GM21423 (cell line): ENCODE data around the gene PPOX.

ENCODE experiments used
- ATAC-seq: cut with Tn5 transposase; IDR thresholded peaks from one replicate; pipeline ENCODE4 v1.9.1; 2021; ENCODE audit warnings: mild to moderate bottlenecking, moderate library complexity; ENCODE audit not compliant: unreplicated experiment

Gene PPOX

DNA sequence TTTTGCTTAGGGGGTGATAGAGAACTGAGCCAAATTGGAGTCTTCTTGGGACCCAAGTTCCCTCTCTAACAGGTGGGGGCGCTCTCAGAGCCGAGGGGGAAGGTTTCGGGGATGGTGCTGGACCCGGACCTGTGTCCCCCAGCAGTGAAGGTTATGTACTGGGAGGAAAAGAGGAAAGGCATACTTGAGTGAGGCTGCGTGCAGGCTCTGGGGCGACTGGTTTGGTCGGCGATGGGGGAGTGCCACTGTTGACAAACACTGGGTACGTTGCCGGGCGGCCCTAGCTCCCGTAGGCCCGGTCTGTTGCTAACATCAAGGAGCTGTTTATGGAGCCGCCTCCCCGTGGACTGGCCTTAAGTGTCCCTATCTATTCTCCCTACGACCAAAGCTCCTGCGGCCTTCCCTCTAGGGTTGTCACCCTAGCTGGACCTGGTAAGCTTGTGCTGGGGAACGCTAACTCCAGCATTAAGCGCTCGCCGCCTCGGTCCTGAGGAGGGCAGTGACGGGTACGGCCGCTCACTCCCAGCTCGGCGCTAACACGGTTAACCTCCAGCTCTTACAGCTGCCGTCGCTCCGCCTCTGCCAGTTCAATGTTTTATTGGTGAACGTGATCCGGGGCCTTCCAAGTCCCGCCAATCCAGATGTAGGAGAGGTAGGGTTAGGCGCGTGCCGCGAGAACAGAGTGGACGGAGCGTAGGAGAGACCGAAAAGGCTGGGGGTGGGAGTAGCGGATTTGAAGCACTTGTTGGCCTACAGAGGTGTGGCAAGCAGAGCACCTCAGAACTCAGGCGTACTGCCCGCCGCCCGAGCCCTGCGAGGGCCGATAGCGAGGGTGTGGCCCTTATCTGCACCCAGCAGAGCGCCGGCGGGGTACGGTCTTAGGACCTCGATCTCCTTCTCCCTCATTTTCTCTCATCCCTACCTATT is at the start of gene PPOX:
Gene PPOX, plus strand, starts transcription at position 685 of the 927 bp plus-strand sequence. CDS start 422 bp downstream, outside the sequence.
- ATAC-seq = peak; percentile 87

DNA sequence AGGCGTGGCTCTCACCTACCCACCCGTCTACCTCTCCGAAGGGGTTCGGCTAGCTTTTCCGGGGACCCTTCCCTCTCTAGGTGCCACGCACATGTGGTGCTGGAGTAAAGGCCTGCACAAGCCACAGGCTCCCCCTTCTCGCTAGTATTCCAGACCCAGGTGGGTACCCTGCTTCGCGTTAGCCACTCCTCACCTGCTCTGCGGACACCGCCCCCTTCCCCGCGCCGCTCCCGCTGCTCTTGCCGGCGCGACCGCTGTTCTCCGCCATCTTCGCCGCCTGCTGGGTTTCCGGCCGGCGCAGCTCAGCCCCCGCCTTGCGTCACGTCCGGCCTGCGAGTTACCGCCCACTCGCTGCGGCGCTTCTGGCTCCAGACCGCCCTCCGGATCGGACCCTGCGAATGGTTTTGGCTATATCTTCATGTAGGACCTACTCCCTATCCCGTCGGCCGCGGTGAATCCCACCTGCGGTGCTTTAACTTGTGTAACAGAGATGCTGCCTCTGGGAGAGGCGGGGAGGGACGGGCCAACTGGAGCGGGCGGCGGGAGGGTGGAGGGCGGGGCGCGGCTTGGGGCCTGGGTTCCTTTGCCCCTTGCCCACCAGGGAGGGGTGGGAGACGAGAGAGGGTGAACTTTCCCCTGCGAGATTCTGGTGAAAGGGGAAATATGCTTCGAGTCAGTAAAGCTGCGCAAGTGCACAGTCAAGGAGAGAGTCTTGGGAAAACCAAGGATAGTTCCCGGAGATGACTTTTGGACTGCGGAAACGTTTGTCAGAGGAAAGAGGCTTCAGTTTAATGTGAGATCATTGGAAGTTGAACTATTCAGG is 48.3 kb upstream of the PPOX start, which contains the start of the genes NIT1 and PFDN2:
Gene NIT1, plus strand, starts transcription at position 347 of the 823 bp plus-strand sequence. Its CDS starts 72 bp downstream, at position 419.
Gene PFDN2, minus strand, starts transcription at position 279 of the 823 bp plus-strand sequence. Its CDS starts 11 bp downstream, at position 268.
- peak; percentile 78 for ATAC-seq

DNA sequence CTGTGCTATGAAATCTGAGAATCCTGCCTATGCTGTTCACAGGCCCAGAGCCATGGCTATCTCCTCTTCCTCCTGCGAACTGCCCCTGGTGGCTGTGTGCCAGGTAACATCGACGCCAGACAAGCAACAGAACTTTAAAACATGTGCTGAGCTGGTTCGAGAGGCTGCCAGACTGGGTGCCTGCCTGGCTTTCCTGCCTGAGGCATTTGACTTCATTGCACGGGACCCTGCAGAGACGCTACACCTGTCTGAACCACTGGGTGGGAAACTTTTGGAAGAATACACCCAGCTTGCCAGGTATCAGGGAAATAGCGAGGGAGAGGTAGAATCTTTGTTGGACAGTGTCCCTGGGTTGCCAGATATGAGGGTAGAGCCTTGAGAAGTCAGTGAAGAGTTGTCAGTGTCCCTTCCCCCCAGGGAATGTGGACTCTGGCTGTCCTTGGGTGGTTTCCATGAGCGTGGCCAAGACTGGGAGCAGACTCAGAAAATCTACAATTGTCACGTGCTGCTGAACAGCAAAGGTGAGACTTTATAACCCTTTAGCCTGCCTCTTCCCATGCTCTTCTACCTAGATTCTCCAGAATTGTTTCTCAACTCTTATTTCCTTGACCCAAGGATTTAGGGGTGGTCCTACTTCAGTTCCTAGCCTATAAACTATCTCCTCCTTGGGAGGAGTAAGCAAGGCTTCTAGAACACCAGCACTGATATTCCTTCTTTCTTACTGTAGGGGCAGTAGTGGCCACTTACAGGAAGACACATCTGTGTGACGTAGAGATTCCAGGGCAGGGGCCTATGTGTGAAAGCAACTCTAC is 46.9 kb upstream of the PPOX start:
- ATAC-seq = peak; percentile 46

GRCh38 chr1:161121042-161121650 is 45.1 kb upstream of the PPOX start:
- no peak for ATAC-seq

DNA sequence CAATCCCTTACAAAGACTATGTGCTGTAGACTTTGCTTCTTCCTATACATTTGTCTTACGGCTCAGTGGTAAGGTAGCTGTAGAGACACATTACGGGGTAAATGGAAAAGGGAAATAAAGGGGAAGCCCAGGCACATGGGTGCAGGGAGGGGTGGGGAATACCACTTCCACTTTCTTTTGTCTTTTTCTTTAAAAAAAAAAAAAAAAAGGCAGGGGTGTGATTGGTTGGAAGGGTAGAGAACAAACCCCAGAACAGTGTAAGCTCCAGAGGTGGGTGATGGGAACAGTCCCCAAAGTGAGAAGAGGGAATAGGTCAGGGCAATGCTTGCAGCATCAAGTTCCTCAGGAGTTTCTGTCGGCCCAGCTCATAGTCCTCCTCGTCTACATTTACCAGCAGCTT is 44.4 kb upstream of the PPOX start:
- ATAC-seq = no peak

- ATAC-seq = no peak
Observed at GRCh38 chr1:161122967-161123366, 43.3 kb upstream of the PPOX start.

DNA sequence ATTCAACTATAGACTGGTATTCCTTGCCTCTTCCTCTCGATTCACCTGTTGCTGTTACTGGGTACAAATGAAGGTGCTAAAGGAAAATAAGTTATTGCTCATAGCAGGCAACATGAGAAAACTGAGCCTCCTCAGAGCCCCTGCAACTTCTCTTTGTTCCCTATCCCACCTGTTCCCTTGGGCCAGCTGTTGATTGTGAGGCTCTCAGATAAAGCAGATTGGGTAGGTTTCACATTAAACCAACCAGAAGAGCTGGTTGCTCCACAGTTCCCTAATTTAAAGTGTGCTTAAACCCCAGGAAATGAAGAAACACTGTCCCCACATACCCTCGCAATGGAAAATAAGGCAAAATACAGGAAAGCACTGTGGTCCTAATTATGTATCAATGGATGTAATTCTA is 38.6 kb upstream of the PPOX start:
- no peak for ATAC-seq

- ATAC-seq = no peak
Observed at GRCh38 chr1:161128591-161129420, 37.4 kb upstream of the PPOX start.

GRCh38 chr1:161130266-161130665 is 36.0 kb upstream of the PPOX start:
- no peak for ATAC-seq

GRCh38 chr1:161131523-161132409 is 34.5 kb upstream of the PPOX start:
- peak; percentile 2 for ATAC-seq

GRCh38 chr1:161132410-161133219 is 33.6 kb upstream of the PPOX start, which contains the start of gene DEDD:
DEDD (minus strand) TSS chr1:161132667; CDS start chr1:161124462, 8,205 bp downstream.
- peak; percentile 93 for ATAC-seq

- ATAC-seq = no peak
Observed at GRCh38 chr1:161133220-161133740, 32.9 kb upstream of the PPOX start.

DNA sequence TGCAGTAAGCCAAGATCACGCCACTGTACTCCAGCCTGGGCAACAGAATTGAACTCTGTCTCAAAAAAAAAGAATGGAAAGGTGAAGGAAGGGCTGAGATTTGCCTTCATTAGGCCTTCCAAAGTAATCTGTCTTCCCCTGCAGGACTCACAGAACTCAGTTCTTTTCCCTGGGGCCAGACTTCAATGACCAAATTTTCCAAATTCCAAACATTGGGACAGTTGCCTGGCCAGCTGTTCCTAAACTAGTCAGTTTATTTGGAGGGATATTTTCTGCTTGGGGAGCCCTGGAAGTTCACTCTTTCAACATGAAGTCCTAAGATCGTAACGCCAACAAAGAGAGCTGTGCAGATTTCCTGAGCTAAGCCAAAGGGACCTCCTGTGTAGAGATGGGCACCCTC is 28.3 kb upstream of the PPOX start:
- ATAC-seq = no peak

DNA sequence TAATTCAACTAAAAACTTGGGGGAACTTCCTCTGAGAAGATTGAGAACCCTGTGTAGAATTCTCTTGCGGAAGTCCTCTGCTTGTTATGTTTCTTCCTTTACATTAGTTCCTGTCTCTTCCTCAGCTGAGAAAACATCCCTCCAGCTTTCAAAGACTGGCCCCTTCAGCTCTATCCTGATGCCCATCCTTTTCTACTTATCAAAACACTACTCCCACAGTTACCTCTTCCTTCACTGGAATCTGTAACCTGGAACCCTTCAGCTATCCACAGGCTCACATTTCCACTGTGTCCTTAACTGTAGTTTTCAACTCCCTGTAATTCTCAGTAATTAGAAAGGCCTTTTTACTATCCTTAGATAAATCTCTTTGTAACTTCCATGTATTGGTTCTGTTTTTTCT is 27.8 kb upstream of the PPOX start:
- ATAC-seq = no peak

DNA sequence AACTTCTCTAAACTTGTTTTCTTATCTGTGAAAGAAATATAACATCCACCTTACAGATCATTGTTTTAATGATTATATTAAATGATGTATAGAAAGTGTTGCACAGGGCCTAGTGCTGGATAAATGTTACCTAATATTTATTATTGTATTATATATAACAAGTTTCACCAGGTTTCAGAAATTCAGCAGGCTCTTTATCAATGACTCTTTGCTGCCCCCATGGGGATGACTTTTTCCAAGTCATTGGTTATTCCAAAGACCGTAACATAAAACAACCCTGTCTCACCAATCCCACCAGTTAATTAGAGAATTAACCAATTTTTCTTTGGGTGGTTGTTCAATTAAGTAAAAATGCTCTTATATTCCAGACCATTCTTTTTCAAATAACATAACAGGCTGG is 26.5 kb upstream of the PPOX start:
- no peak for ATAC-seq

GRCh38 chr1:161140755-161141400 is 25.3 kb upstream of the PPOX start:
- ATAC-seq = no peak

GRCh38 chr1:161145832-161146231 is 20.4 kb upstream of the PPOX start:
- ATAC-seq = no peak
